K562 (cell line): ENCODE results near the gene DNAL4. TPM values are rescaled to one million over a fixed set of nuclear protein-coding genes. Genes with fewer than 3 reads are reported as not detected.

Source experiments
- ATAC-seq: fragments of 200-7000 bp; cut with Tn5 transposase; 3 replicates; pipeline ENCODE4 v1.9.1; 2020; ENCODE audit warnings: moderate library complexity
- BruUV-seq: library from RNA; stranded (reverse); fragments of 400-500 nt; replicated peaks from 2 replicates; lab custom pipeline; 2021; lab: Mats Ljungman, UMichigan
- CTCF ChIA-PET: fragments of 300-600 bp; formaldehyde crosslinking; extraction: SDS; loops from one replicate; lab custom pipeline; 2021; ENCODE audit warnings: low intra/inter-chr PET ratio; lab: Yijun Ruan, JAX
- POLR2A ChIA-PET: fragments of 300-600, 350-650 bp; sonication (Branson Sonifier 250); formaldehyde crosslinking; extraction: SDS; loops from one replicate; lab custom pipeline; 2021; ENCODE audit warnings: antibody characterized with exemption, inconsistent platforms; lab: Yijun Ruan, JAX
- DNase-seq, 4 experiments: peaks; one replicate each; pipeline versions ENCODE4 v3.0.0 to v3.0.0-alpha.2; 2011 to 2018; ENCODE audit warnings: low spot score in 3 of 4, mixed read lengths in 3 of 4; ENCODE audit errors: extremely low read depth in 1 of 4
- FAIRE-seq: peaks from 2 replicates; lab custom pipeline; 2011; peaks lifted over from hg19 to GRCh38; lab: Jason Lieb, UNC
- H2AFZ ChIP-seq: 2 replicates; pipeline ENCODE4 v1.6.0; 2011; ENCODE audit warnings: low read depth, low read length, control low read depth, inconsistent platforms
- H3K27ac ChIP-seq: fragments of 200-600 bp; 3 replicates; pipeline ENCODE4 v1.8.0; 2011; ENCODE audit warnings: low read depth, mild to moderate bottlenecking, control low read depth, inconsistent platforms, low read length, moderate library complexity, mixed read lengths; ENCODE audit errors: extremely low read depth
- H3K27me3 ChIP-seq, 2 experiments: fragments of 300-600 bp in 1 of 2; 2 replicates in 1 of 2; 3 replicates in 1 of 2; pipeline versions ENCODE4 v1.6.0 to v1.8.0; 2011; ENCODE audit warnings: inconsistent platforms in 2 of 2, low read length in 2 of 2, mild to moderate bottlenecking in 1 of 2, mixed read lengths in 1 of 2, moderate library complexity in 1 of 2; ENCODE audit not compliant: control insufficient read depth in 2 of 2, insufficient read depth in 2 of 2
- H3K36me3 ChIP-seq: fragments of 300-600 bp; 3 replicates; pipeline ENCODE4 v1.8.0; 2011; ENCODE audit warnings: mild to moderate bottlenecking, low read length, inconsistent platforms; ENCODE audit not compliant: control insufficient read depth, insufficient read depth
- H3K4me1 ChIP-seq, 2 experiments: fragments of 200-600 bp in 1 of 2; replicated peaks in 1 of 2; 2 replicates in 1 of 2; 3 replicates in 1 of 2; pipeline versions ENCODE4 v1.5.1 to v1.8.0; 2011; ENCODE audit warnings: inconsistent platforms in 2 of 2, low read length in 2 of 2, mild to moderate bottlenecking in 1 of 2, mixed read lengths in 1 of 2, moderate library complexity in 1 of 2; ENCODE audit not compliant: control insufficient read depth in 2 of 2, insufficient read depth in 2 of 2
- H3K4me2 ChIP-seq: 2 replicates; pipeline ENCODE4 v1.6.1; 2011; ENCODE audit warnings: low read length, control low read depth, inconsistent platforms, mixed read lengths; ENCODE audit not compliant: insufficient read depth
- H3K4me3 ChIP-seq: fragments of 200-600 bp; sonication (generic), shearing (Covaris generic); 2 replicates; pipeline ENCODE4 v1.5.1; 2016; ENCODE audit warnings: control low read depth, inconsistent platforms
- H3K79me2 ChIP-seq: fragments of 200-600 bp; 3 replicates; pipeline ENCODE4 v1.8.0; 2011; ENCODE audit warnings: low read length, inconsistent platforms; ENCODE audit not compliant: control insufficient read depth, insufficient read depth
- H3K9ac ChIP-seq, 2 experiments: 2 replicates each; pipeline versions ENCODE4 v1.6.0 to v1.6.1; 2011; ENCODE audit warnings: low read depth in 2 of 2, low read length in 2 of 2, control low read depth in 1 of 2, inconsistent platforms in 1 of 2, mild to moderate bottlenecking in 1 of 2, mixed read lengths in 1 of 2; ENCODE audit not compliant: insufficient read depth in 1 of 2
- H3K9me1 ChIP-seq: one replicate; pipeline ENCODE4 v1.6.0; 2011; ENCODE audit warnings: inconsistent platforms, mild to moderate bottlenecking, low read length, moderate library complexity; ENCODE audit not compliant: control insufficient read depth, insufficient read depth
- H3K9me3 ChIP-seq: replicated peaks from 2 replicates; pipeline ENCODE4 v1.5.1; 2011; ENCODE audit warnings: low read depth, low read length, inconsistent platforms; ENCODE audit not compliant: control insufficient read depth, insufficient read depth
- H4K20me1 ChIP-seq: replicated peaks from 2 replicates; pipeline ENCODE4 v1.6.1; 2011; ENCODE audit warnings: low read length, inconsistent platforms, mixed read lengths; ENCODE audit not compliant: control insufficient read depth, insufficient read depth
- BCOR ChIP-seq: fragments of 450-650 bp; IDR thresholded peaks from 2 replicates; pipeline ENCODE4 v1.6.1; 2016
- KDM1A ChIP-seq, 2 experiments: fragments of 450-650 bp; IDR thresholded peaks; 2 replicates each; pipeline ENCODE4 v1.6.1; 2016; ENCODE audit warnings: mild to moderate bottlenecking in 2 of 2
- RBM25 ChIP-seq: fragments of 200-400 bp; formaldehyde crosslinking; IDR thresholded peaks from 2 replicates; pipeline ENCODE4 v1.6.1; 2018; ENCODE audit warnings: low read length, low read depth, moderate library complexity; ENCODE audit not compliant: severe bottlenecking
- TSC22D4 ChIP-seq: fragments of 450-650 bp; IDR thresholded peaks from 2 replicates; pipeline ENCODE4 v1.6.1; 2016; ENCODE audit warnings: missing genetic modification characterization, missing biosample characterization, control low read depth
- ZNF740 ChIP-seq, 3 experiments: fragments of 200-800 bp in 1 of 3; sonication (Bioruptor generic) in 1 of 3; sonication (generic) in 1 of 3; formaldehyde crosslinking in 1 of 3; IDR thresholded peaks; 2 replicates each; pipeline versions ENCODE4 v1.6.1 to v1.8.0; 2016 to 2022; ENCODE audit warnings: mild to moderate bottlenecking in 2 of 3, missing compliant biosample characterization in 2 of 3, missing genetic modification characterization in 2 of 3, missing genetic modification reagents in 1 of 3
- WGBS: fragments of 100-300 bp; shearing (Covaris generic); methylation state at CpG from one replicate; pipeline ENCODE4 v1.1.6; 2016; ENCODE audit warnings: low coverage, mixed read lengths; ENCODE audit not compliant: insufficient coverage; ENCODE audit errors: missing lambda C conversion rate; 5-methylcytosine and 5-hydroxymethylcytosine counted together
- in situ Hi-C: fragments of 300-500 bp; cut with MboI; formaldehyde crosslinking; loops from 4 replicates; pipeline ENCODE4 v1.15.0; 2018; ENCODE audit warnings: inconsistent platforms, mixed read lengths
- intact Hi-C: fragments of 100-400 bp; cut with micrococcal nuclease; formaldehyde crosslinking; loops from 2 replicates; pipeline ENCODE4 v1.14.2; 2022
- polyA plus RNA-seq, 8 experiments: library from polyadenylated mRNA; depleted of rRNA in 4 of 8; stranded (reverse) in 5 of 8; unstranded in 3 of 8; fragments of >200 nt; fragmentation: Nextera tagmentation in 2 of 8; fragmentation: Illumina TruSeq in 1 of 8; extraction: Ambion mirVana in 2 of 8; extraction: Trizol in 1 of 8; gene quantifications; 2 replicates each; pipeline versions ENCODE4 v1.2.1 to v1.2.3, GENCODE V29; 2011 to 2014; ENCODE audit warnings: inconsistent platforms in 1 of 8, missing spikeins in 1 of 8
- total RNA-seq, 7 experiments: library from RNA; depleted of rRNA in 6 of 7; stranded (reverse); fragments of >200 nt in 6 of 7; fragmentation: Illumina TruSeq in 2 of 7; extraction: Trizol in 2 of 7; gene quantifications; 2 replicates each; pipeline versions ENCODE4 v1.2.1 to v1.2.3, GENCODE V29; 2011 to 2021; ENCODE audit warnings: low replicate concordance in 1 of 7

Gene DNAL4
- total and polyA plus RNA-seq, 9 of the 15 experiments (the other 6 are each of a cell fraction or from before 2014, with no cell fraction given): 0.20 to 9.4 (median 5.2) TPM

DNA sequence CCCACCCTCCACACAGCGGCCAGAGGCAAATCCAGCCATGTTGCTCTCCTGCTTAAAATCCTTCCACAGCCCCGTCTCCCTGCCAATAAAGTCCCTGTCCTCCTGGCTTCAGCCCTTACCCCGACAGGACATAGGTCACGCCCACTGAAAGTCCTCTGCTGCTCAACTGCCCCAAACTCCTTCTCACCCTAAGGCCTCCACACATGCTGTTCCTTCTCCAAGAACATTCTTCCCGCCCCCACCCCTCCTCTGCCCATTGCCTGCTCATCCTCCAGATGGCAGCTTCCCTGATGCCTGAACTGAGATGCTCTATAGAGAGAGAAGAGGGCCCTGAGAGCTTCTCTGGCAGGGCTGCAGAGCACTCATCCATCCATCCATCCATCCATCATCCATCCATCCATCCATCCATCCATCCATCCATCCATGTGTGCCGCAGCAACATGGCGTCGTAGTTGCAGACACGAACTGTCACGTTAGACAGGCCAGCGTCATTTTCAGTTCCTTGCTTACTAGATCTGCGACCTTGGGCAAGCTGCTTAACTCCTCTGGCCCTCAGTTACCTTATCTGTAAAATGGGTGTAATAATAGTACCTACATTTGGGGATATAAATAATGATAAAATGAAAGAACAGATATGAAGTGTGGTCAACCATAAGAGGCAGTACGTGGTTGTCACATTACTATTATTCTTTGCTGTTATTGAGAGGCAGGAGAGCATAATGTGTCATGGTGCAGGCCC lies 40.4 kb upstream of the DNAL4 start:
- Histone ChIP-seq H3K36me3 (no peaks in the 10 kb centered on the region), H3K4me1 (peaks cover 4 to 8% of the 10 kb centered on the region in 2 experiments; a peak in 2 of 5 replicates), H3K79me2 (no peaks in the 10 kb centered on the region), H3K4me3 (no peak overlapping the region), H3K9ac (peak overlapping the region in 1 of 2 experiments; percentile 35; a peak in 1 of 4 replicates), H3K9me3 (no peaks in the 10 kb centered on the region), H2AFZ (no peak overlapping the region), H3K9me1 (no peaks in the 10 kb centered on the region), H3K27me3 (no peaks in the 10 kb centered on the region), H3K27ac (no peak overlapping the region), H4K20me1 (no peaks in the 10 kb centered on the region), H3K4me2 (no peak overlapping the region)
- 0 out of 4 replicates have a peak, but pooled peaks of 1 of the 2 experiments have one; percentile 16 for TF ChIP-seq KDM1A (IDR thresholded peaks at IDR 0.05)
- peak; percentile 57; the same call in 1 of the 2 replicates for TF ChIP-seq BCOR
- TF ChIP-seq RBM25: peak; percentile 25
- TF ChIP-seq TSC22D4 (tag): no peak
- in situ Hi-C loops: no loop called here
- BruUV-seq: no TSS peak
- FAIRE-seq (no peak), DNase-seq (no peak), ATAC-seq (no peak)
- intact Hi-C loops: no loop called here
- ChIA-PET CTCF (no interaction called here), POLR2A (interaction anchor here (1.8 kb wide), 1 partner anchor 9 kb away, joined by 5 read pairs; the partner anchor contains the start of gene NPTXR)
- 68% methylated on average over 12 of the region's 13 CpGs for WGBS

GRCh38 chr22:38833061-38833460 lies 39.1 kb upstream of the DNAL4 start:
- H3K79me2 ChIP-seq: no peaks in the 10 kb centered on the region
- no peak for ATAC-seq
- POLR2A ChIA-PET: interaction anchor here (1.8 kb wide), 1 partner anchor 10 kb away, joined by 5 read pairs; the partner anchor contains the start of gene NPTXR
- no peak for DNase-seq
- TF ChIP-seq ZNF740 (CRISPR knock-in tag; IDR thresholded peaks at IDR 0.05) (no peak), ZNF740 (tag; IDR thresholded peaks at IDR 0.05) (no peak)
- TF ChIP-seq, all 486 proteins: peak for 0
- no TSS peak for BruUV-seq
- Histone ChIP-seq H2AFZ (no peak overlapping the region), H3K27ac (no peak overlapping the region), H3K4me3 (no peak overlapping the region), H3K36me3 (no peaks in the 10 kb centered on the region), H3K9me1 (no peaks in the 10 kb centered on the region), H3K27me3 (no peaks in the 10 kb centered on the region), H3K9me3 (no peaks in the 10 kb centered on the region), H3K4me2 (no peak overlapping the region), H3K4me1 (peaks cover 4 to 8% of the 10 kb centered on the region in 2 experiments; a peak in 2 of 5 replicates), H4K20me1 (no peaks in the 10 kb centered on the region), H3K9ac (no peak overlapping the region)
- WGBS: 13% methylated on average over 3 of the region's 3 CpGs
- intact Hi-C loops (no loop called here), in situ Hi-C loops (no loop called here)
- no peak for FAIRE-seq
- CTCF ChIA-PET: no interaction called here
